Left ventricle myocardium inferior (tissue), 1 donor: Measurements from ENCODE around the gene CACFD1. TPM values are rescaled to one million over a fixed set of nuclear protein-coding genes. Genes with fewer than 3 reads are reported as not detected.

ENCODE experiments used
- DNase-seq: peaks from one replicate; pipeline ENCODE4 v3.0.0-alpha.2; 2020
- H3K27ac ChIP-seq: fragments of 200-600 bp; replicated peaks from 2 replicates; pipeline ENCODE4 v1.8.0; 2021
- H3K27me3 ChIP-seq: fragments of 200-600 bp; 2 replicates; pipeline ENCODE4 v1.8.0; 2021; ENCODE audit warnings: low read depth
- H3K36me3 ChIP-seq: fragments of 200-600 bp; 2 replicates; pipeline ENCODE4 v1.8.0; 2021
- H3K4me1 ChIP-seq: fragments of 200-600 bp; 2 replicates; pipeline ENCODE4 v1.8.0; 2021
- H3K4me3 ChIP-seq: fragments of 200-600 bp; 2 replicates; pipeline ENCODE4 v1.8.0; 2021; ENCODE audit warnings: mild to moderate bottlenecking, moderate library complexity
- H3K9me3 ChIP-seq: fragments of 200-600 bp; replicated peaks from 2 replicates; pipeline ENCODE4 v1.8.0; 2021
- CTCF ChIP-seq: fragments of 200-600 bp; IDR thresholded peaks from 2 replicates; pipeline ENCODE4 v1.8.0; 2021; ENCODE audit warnings: antibody characterized with exemption, mild to moderate bottlenecking, borderline replicate concordance
- intact Hi-C: fragments of 100-400 bp; cut with micrococcal nuclease; formaldehyde crosslinking; loops from one replicate; pipeline ENCODE4 v1.11.0; 2022
- total RNA-seq: library from RNA; stranded (reverse); fragmentation: NEBNext Ultra II Directional; extraction: Animal tissue kit (Norgen Biotek cat#: 25700); gene quantifications from one replicate; pipeline ENCODE4 v1.2.1, GENCODE V29; 2021
- donor health status: DM: no; HTN: yes; CAD: no; lungs with severe emphysema.

The CACFD1 gene
- total RNA-seq, 1 donor from 2014 or later = 11.5 TPM

- intact Hi-C loops = no loop called here
- Histone ChIP-seq H3K4me1 (peaks cover 4% of the 10 kb centered on the region), H3K27me3 (peaks cover 16% of the 10 kb centered on the region), H3K36me3 (no peaks in the 10 kb centered on the region), H3K9me3 (no peaks in the 10 kb centered on the region), H3K27ac (no peak overlapping the region), H3K4me3 (no peak overlapping the region)
- no peak for TF ChIP-seq CTCF
- DNase-seq = no peak
These were observed 26.4 kb upstream of the CACFD1 start for GRCh38 chr9:133433351-133433843.

- Histone ChIP-seq H3K4me1 (no peaks in the 10 kb centered on the region), H3K36me3 (no peaks in the 10 kb centered on the region), H3K4me3 (no peak overlapping the region), H3K27ac (no peak overlapping the region), H3K9me3 (no peaks in the 10 kb centered on the region), H3K27me3 (no peaks in the 10 kb centered on the region)
- no peak for TF ChIP-seq CTCF
- intact Hi-C loops = no loop called here
- DNase-seq = no peak
These were observed 23.1 kb upstream of the CACFD1 start for GRCh38 chr9:133436681-133437080.

GRCh38 chr9:133437753-133438531 lies 21.8 kb upstream of the CACFD1 start:
- no peak overlapping the region for H3K4me3 ChIP-seq
- H3K27ac ChIP-seq = no peak overlapping the region
- no peaks in the 10 kb centered on the region for H3K9me3 ChIP-seq
- no peaks in the 10 kb centered on the region for H3K36me3 ChIP-seq
- H3K27me3 ChIP-seq = no peaks in the 10 kb centered on the region
- no peaks in the 10 kb centered on the region for H3K4me1 ChIP-seq
- intact Hi-C loops = no loop called here
- no peak for DNase-seq
- no peak for TF ChIP-seq CTCF

- no peaks in the 10 kb centered on the region for H3K36me3 ChIP-seq
- no peaks in the 10 kb centered on the region for H3K9me3 ChIP-seq
- DNase-seq = no peak
- no peak overlapping the region for H3K27ac ChIP-seq
- no peaks in the 10 kb centered on the region for H3K27me3 ChIP-seq
- H3K4me3 ChIP-seq = no peak overlapping the region
- no peaks in the 10 kb centered on the region for H3K4me1 ChIP-seq
- intact Hi-C loops = no loop called here
- TF ChIP-seq CTCF = no peak
These were observed 20.4 kb upstream of the CACFD1 start for GRCh38 chr9:133439337-133439736.

- intact Hi-C loops = no loop called here
- TF ChIP-seq CTCF = no peak
These were observed 18.9 kb upstream of the CACFD1 start for GRCh38 chr9:133440874-133441273.

More at GRCh38 chr9:133440874-133441273, 18.9 kb upstream of the CACFD1 start:
- Histone ChIP-seq H3K27me3 (no peaks in the 10 kb centered on the region), H3K9me3 (no peaks in the 10 kb centered on the region), H3K27ac (no peak overlapping the region), H3K4me3 (no peak overlapping the region), H3K4me1 (no peaks in the 10 kb centered on the region), H3K36me3 (no peaks in the 10 kb centered on the region)
- no peak for DNase-seq
